Nephron progenitor cell (in vitro differentiated cells): Measurements from ENCODE around the gene HGF.

Experiments
- DNase-seq: peaks from one replicate; pipeline ENCODE4 v3.0.0; 2021
- H3K27ac Mint-ChIP-seq: 2 replicates; pipeline ENCODE4 v1.8.0; 2021; ENCODE audit warnings: mild to moderate bottlenecking, moderate library complexity, mixed read lengths
- H3K27me3 Mint-ChIP-seq: 2 replicates; pipeline ENCODE4 v1.8.0; 2021; ENCODE audit warnings: mild to moderate bottlenecking, low read depth, mixed read lengths; ENCODE audit not compliant: poor library complexity
- H3K36me3 Mint-ChIP-seq: 2 replicates; pipeline ENCODE4 v1.8.0; 2021; ENCODE audit warnings: low read depth, mixed read lengths
- H3K4me1 Mint-ChIP-seq: 2 replicates; pipeline ENCODE4 v1.8.0; 2021; ENCODE audit warnings: mixed read lengths
- H3K4me3 Mint-ChIP-seq: 2 replicates; pipeline ENCODE4 v1.8.0; 2021; ENCODE audit warnings: mild to moderate bottlenecking, moderate library complexity, mixed read lengths
- H3K9me3 Mint-ChIP-seq: 2 replicates; pipeline ENCODE4 v1.8.0; 2021; ENCODE audit warnings: mild to moderate bottlenecking, moderate library complexity, mixed read lengths
- CTCF ChIP-seq: fragments of 200-600 bp; sonication (generic); IDR thresholded peaks from 2 replicates; pipeline ENCODE4 v1.5.0; 2021; ENCODE audit warnings: antibody characterized with exemption

The HGF gene

GRCh38 chr7:81707966-81708365 lies 61.9 kb downstream of the HGF start:
- no peak for DNase-seq
- Mint-ChIP-seq H3K27me3 (no peaks in the 10 kb centered on the region), H3K27ac (no peak overlapping the region), H3K4me1 (no peaks in the 10 kb centered on the region), H3K4me3 (no peak overlapping the region), H3K9me3 (no peaks in the 10 kb centered on the region), H3K36me3 (no peaks in the 10 kb centered on the region)
- no peak for TF ChIP-seq CTCF

- no peak for TF ChIP-seq CTCF
- no peaks in the 10 kb centered on the region for H3K4me1 Mint-ChIP-seq
- no peak overlapping the region for H3K27ac Mint-ChIP-seq
- H3K36me3 Mint-ChIP-seq = no peaks in the 10 kb centered on the region
- no peak for DNase-seq
- no peaks in the 10 kb centered on the region for H3K9me3 Mint-ChIP-seq
- H3K4me3 Mint-ChIP-seq = no peak overlapping the region
- H3K27me3 Mint-ChIP-seq = no peaks in the 10 kb centered on the region
Observed at GRCh38 chr7:81707196-81707595, 62.7 kb downstream of the HGF start.

DNA sequence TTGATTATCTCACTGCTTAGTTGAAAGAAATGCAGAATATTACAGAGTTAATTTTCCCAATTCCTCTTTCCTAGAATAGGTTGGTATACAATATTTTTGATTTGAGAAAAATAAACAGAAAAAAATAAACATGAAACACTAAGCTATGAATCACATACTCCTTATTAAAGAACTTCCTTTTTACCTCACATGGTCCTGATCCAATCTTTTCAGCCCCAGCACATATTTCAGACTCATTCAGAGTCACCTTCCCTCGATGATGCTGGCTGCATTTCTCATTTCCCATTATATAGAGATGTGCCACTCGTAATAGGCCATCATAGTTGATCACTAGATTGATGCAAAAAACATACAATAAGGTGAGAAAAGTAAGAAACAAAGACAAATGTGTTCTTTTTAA lies 64.6 kb downstream of the HGF start:
- H3K27me3 Mint-ChIP-seq = no peaks in the 10 kb centered on the region
- no peaks in the 10 kb centered on the region for H3K36me3 Mint-ChIP-seq
- H3K4me1 Mint-ChIP-seq = no peaks in the 10 kb centered on the region
- no peak for DNase-seq
- H3K4me3 Mint-ChIP-seq = no peak overlapping the region
- no peak for TF ChIP-seq CTCF
- H3K9me3 Mint-ChIP-seq = no peaks in the 10 kb centered on the region
- no peak overlapping the region for H3K27ac Mint-ChIP-seq

DNA sequence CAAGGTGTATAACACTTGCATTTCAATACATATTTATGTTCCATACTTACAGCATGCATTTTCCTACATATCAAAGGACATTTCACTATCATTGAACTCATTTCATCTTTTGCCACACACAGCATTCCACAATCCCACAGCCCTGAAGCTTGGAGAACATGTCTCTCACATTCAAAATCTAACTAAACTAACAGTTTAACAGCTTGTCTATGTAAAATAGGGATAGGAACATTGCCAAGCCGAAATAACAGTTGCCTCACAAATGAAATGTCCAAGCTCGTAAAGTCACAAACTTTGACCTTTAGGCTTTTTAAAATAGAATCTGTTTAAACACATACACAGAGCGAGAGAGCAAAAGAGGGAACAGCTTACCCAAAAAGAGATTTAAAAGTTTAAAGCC lies 65.3 kb downstream of the HGF start:
- Mint-ChIP-seq H3K36me3 (no peaks in the 10 kb centered on the region), H3K4me3 (no peak overlapping the region), H3K27ac (no peak overlapping the region), H3K9me3 (no peaks in the 10 kb centered on the region), H3K27me3 (no peaks in the 10 kb centered on the region), H3K4me1 (no peaks in the 10 kb centered on the region)
- no peak for DNase-seq
- TF ChIP-seq CTCF = no peak

DNA sequence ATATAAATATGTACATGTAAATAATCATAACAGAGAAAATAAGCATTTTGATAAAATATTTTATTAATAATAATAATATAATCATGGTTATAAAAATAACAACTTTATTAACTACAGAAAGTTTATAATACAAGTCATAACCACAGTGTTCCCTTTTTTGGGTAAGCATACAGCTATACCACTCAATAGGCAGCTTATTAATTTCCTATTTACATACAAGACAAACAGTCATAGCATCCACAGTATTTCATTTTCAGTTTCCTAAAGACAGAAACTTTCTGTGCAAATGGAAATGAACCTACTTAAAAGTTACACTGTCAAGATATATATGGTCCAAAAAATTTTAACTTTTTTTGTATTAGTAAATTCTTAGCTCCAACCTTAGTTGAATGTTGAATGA lies 70.9 kb downstream of the HGF start:
- H3K27me3 Mint-ChIP-seq = no peaks in the 10 kb centered on the region
- no peak overlapping the region for H3K27ac Mint-ChIP-seq
- DNase-seq = no peak
- H3K36me3 Mint-ChIP-seq = no peaks in the 10 kb centered on the region
- no peak for TF ChIP-seq CTCF
- H3K4me3 Mint-ChIP-seq = no peak overlapping the region
- H3K4me1 Mint-ChIP-seq = no peaks in the 10 kb centered on the region
- no peaks in the 10 kb centered on the region for H3K9me3 Mint-ChIP-seq

DNA sequence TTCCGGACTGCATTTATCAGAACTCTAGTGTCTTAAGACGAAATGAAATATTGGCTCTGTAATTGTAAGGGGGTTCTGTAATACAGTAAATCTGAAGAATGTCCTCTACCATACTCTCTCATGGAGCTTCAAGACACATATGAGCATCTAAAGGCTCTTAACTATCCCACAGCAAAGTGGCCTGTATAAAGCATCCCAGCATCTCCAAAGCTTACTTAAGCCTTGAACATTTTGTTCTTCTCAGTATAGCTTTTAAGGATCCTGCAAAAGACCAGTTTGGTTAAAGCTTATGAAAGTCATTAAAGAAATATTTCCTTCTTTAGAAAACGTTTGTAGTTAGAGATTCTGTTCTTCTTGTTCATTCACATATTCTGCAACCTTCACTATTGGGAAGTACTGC lies 75.1 kb downstream of the HGF start:
- no peak overlapping the region for H3K27ac Mint-ChIP-seq
- no peaks in the 10 kb centered on the region for H3K36me3 Mint-ChIP-seq
- no peak overlapping the region for H3K4me3 Mint-ChIP-seq
- peaks cover 19% of the 10 kb centered on the region for H3K4me1 Mint-ChIP-seq
- no peak for DNase-seq
- H3K9me3 Mint-ChIP-seq = no peaks in the 10 kb centered on the region
- no peaks in the 10 kb centered on the region for H3K27me3 Mint-ChIP-seq
- TF ChIP-seq CTCF = no peak
